HepG2 (cell line): ENCODE measurements around the gene ESR2. TPM values are rescaled to one million over a fixed set of nuclear protein-coding genes. Genes with fewer than 3 reads are reported as not detected.

Experiments used
- DMAP1 ChIP-seq: IDR thresholded peaks from 2 replicates; pipeline ENCODE4 v1.6.1; 2016
- EZH2 ChIP-seq: conservative IDR thresholded peaks from 2 replicates; pipeline ENCODE4 v1.6.1; 2012; ENCODE audit warnings: mild to moderate bottlenecking, low read depth, low read length, moderate library complexity
- HOXA3 ChIP-seq: sonication (generic); formaldehyde crosslinking; IDR thresholded peaks from 2 replicates; pipeline ENCODE4 v1.5.0; 2020; ENCODE audit warnings: missing genetic modification reagents
- NFIB ChIP-seq: sonication (generic); formaldehyde crosslinking; IDR thresholded peaks from 2 replicates; pipeline ENCODE4 v1.9.0; 2021; ENCODE audit warnings: missing genetic modification reagents, mild to moderate bottlenecking, borderline replicate concordance
- NFYC ChIP-seq: IDR thresholded peaks from 2 replicates; pipeline ENCODE4 v1.6.1; 2016; ENCODE audit warnings: missing genetic modification reagents, missing compliant biosample characterization
- RFX1 ChIP-seq: fragments of 450-650 bp; IDR thresholded peaks from 2 replicates; pipeline ENCODE4 v1.6.1; 2017
- SMARCC2 ChIP-seq: fragments of 450-650 bp; IDR thresholded peaks from 2 replicates; pipeline ENCODE4 v1.6.1; 2017; ENCODE audit warnings: antibody characterized with exemption, mild to moderate bottlenecking
- SRY ChIP-seq: sonication (generic); formaldehyde crosslinking; IDR thresholded peaks from 2 replicates; pipeline ENCODE4 v1.8.0; 2022; ENCODE audit warnings: mild to moderate bottlenecking, missing genetic modification reagents
- TAF15 ChIP-seq: fragments of 200-400 bp; formaldehyde crosslinking; IDR thresholded peaks from one replicate; pipeline ENCODE4 v1.6.1; 2018; ENCODE audit warnings: mild to moderate bottlenecking, low read depth, low read length; ENCODE audit not compliant: poor library complexity, severe bottlenecking
- TCF7L2 ChIP-seq: IDR thresholded peaks from 2 replicates; pipeline ENCODE4 v1.6.1; 2011; ENCODE audit warnings: mild to moderate bottlenecking, low read depth, low read length, moderate library complexity
- TP53 ChIP-seq: sonication (generic); formaldehyde crosslinking; conservative IDR thresholded peaks from 2 replicates; pipeline ENCODE4 v1.4.0; 2020; ENCODE audit warnings: missing genetic modification reagents
- ZFY ChIP-seq: sonication (generic); formaldehyde crosslinking; IDR thresholded peaks from 2 replicates; pipeline ENCODE4 v1.4.0; 2020; ENCODE audit warnings: missing genetic modification reagents
- ZNF138 ChIP-seq: sonication (generic); formaldehyde crosslinking; IDR thresholded peaks from 2 replicates; pipeline ENCODE4 v1.5.0; 2020; ENCODE audit warnings: mild to moderate bottlenecking, low read depth, missing genetic modification reagents
- ZNF713 ChIP-seq: sonication (generic); formaldehyde crosslinking; IDR thresholded peaks from 2 replicates; pipeline ENCODE4 v1.4.0; 2020; ENCODE audit warnings: mild to moderate bottlenecking, missing genetic modification reagents
- polyA plus RNA-seq, 8 experiments: library from polyadenylated mRNA; depleted of rRNA in 3 of 8; stranded (reverse) in 7 of 8; unstranded in 1 of 8; fragments of >200 nt; fragmentation: Illumina TruSeq in 4 of 8; extraction: Trizol in 4 of 8; gene quantifications; 2 replicates each; pipeline versions ENCODE4 v1.2.1 to v1.2.3, GENCODE V29; 2011 to 2016; ENCODE audit warnings: low read depth in 4 of 8, missing spikeins in 1 of 8, mixed read lengths in 1 of 8; ENCODE audit not compliant: insufficient read depth in 1 of 8
- total RNA-seq, 5 experiments: library from RNA; depleted of rRNA; stranded (reverse); fragments of >200 nt; fragmentation: Illumina TruSeq; extraction: Trizol; gene quantifications; 2 replicates each; pipeline ENCODE4 v1.2.3, GENCODE V29; 2016; ENCODE audit warnings: low read depth in 1 of 5
- TF ChIP-seq, protein P1 (sequence below), 2 experiments: sonication (generic) in 1 of 2; formaldehyde crosslinking in 1 of 2; IDR thresholded peaks; 2 replicates each; pipeline versions ENCODE4 v1.4.0 to v1.6.1; 2016 to 2020; ENCODE audit warnings: borderline replicate concordance in 1 of 2, low read depth in 1 of 2, mild to moderate bottlenecking in 1 of 2, missing genetic modification reagents in 1 of 2
- TF ChIP-seq, protein P2 (sequence below): sonication (generic); formaldehyde crosslinking; IDR thresholded peaks from 2 replicates; pipeline ENCODE4 v1.4.0; 2020; ENCODE audit warnings: missing genetic modification reagents
- TF ChIP-seq, protein P3 (sequence below), 2 experiments: fragments of 450-650 bp in 1 of 2; sonication (generic) in 1 of 2; formaldehyde crosslinking; IDR thresholded peaks; 2 replicates each; pipeline versions ENCODE4 v1.5.0 to v1.8.0; 2020 to 2022; ENCODE audit warnings: mild to moderate bottlenecking in 1 of 2, missing genetic modification reagents in 1 of 2
- TF ChIP-seq, protein P4 (sequence below): IDR thresholded peaks from 2 replicates; pipeline ENCODE4 v1.6.1; 2016; ENCODE audit warnings: missing compliant biosample characterization, missing genetic modification reagents, borderline replicate concordance
- TF ChIP-seq, protein P5 (sequence below): sonication (generic); formaldehyde crosslinking; IDR thresholded peaks from 2 replicates; pipeline ENCODE4 v1.5.0; 2020; ENCODE audit warnings: missing genetic modification reagents
- TF ChIP-seq, protein P6 (sequence below): sonication (generic); formaldehyde crosslinking; IDR thresholded peaks from 2 replicates; pipeline ENCODE4 v1.8.0; 2022; ENCODE audit warnings: missing genetic modification reagents, mild to moderate bottlenecking, inconsistent platforms, borderline replicate concordance

Gene ESR2
- total and polyA plus RNA-seq, 2 of the 13 experiments (the other 11 are each of a cell fraction or from before 2014, with no cell fraction given): 0.01 to 0.04 TPM

DNA sequence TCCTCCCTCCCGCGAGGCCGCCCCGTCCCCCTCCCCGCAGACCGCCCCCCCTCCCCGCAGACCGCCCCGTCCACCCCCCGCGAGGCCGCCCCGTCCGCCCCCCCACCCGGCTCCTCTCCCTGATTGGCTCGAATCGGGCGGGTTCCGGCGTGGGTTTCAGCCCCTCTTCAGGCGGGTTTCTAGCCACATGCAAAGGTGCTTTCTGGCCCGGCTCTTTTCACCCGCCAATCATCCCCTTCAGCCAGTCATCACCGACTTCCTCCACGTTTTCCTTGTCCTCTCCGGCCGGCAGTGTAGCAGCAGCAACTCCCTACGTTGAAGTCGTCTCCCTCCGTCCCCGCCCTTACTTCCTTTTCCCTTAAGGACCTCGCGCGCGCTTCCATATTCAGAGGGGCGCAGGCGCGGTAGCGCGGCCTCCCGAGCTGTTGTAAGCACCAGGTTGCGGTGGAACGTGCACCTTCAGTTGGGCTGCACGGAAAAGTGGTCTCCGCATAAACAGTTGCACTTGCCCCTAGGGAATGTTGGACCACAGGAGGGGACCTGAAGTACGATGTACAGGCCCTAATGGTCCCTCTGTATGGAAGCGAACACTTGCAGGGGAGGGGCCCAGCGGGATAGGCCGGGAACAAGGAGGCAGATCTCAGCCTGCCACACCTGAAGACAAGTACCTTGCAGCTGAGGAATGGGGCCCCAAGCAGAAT lies 44.6 kb upstream of the ESR2 start (continued):
- TF ChIP-seq, protein P1, sequence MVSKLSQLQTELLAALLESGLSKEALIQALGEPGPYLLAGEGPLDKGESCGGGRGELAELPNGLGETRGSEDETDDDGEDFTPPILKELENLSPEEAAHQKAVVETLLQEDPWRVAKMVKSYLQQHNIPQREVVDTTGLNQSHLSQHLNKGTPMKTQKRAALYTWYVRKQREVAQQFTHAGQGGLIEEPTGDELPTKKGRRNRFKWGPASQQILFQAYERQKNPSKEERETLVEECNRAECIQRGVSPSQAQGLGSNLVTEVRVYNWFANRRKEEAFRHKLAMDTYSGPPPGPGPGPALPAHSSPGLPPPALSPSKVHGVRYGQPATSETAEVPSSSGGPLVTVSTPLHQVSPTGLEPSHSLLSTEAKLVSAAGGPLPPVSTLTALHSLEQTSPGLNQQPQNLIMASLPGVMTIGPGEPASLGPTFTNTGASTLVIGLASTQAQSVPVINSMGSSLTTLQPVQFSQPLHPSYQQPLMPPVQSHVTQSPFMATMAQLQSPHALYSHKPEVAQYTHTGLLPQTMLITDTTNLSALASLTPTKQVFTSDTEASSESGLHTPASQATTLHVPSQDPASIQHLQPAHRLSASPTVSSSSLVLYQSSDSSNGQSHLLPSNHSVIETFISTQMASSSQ (IDR thresholded peaks at IDR 0.05; ENCODE audit: low read depth): no peak
- TF ChIP-seq, protein P1 (CRISPR knock-in tag; IDR thresholded peaks at IDR 0.05; ENCODE audit: borderline replicate concordance): 0 out of 2 replicates have a peak, but pooled peaks have one; percentile 26
- TF ChIP-seq, protein P2, sequence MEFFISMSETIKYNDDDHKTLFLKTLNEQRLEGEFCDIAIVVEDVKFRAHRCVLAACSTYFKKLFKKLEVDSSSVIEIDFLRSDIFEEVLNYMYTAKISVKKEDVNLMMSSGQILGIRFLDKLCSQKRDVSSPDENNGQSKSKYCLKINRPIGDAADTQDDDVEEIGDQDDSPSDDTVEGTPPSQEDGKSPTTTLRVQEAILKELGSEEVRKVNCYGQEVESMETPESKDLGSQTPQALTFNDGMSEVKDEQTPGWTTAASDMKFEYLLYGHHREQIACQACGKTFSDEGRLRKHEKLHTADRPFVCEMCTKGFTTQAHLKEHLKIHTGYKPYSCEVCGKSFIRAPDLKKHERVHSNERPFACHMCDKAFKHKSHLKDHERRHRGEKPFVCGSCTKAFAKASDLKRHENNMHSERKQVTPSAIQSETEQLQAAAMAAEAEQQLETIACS: no peak
- no peak for TF ChIP-seq TCF7L2
- no peak for TF ChIP-seq NFIB
- no peak for TF ChIP-seq SRY
- TF ChIP-seq HOXA3 (CRISPR knock-in tag): peak; percentile 37; the same call in 1 of the 2 replicates
- peak; percentile 82 for TF ChIP-seq ZFY (CRISPR knock-in tag)
- TF ChIP-seq RFX1: no peak
- TF ChIP-seq, protein P3, sequence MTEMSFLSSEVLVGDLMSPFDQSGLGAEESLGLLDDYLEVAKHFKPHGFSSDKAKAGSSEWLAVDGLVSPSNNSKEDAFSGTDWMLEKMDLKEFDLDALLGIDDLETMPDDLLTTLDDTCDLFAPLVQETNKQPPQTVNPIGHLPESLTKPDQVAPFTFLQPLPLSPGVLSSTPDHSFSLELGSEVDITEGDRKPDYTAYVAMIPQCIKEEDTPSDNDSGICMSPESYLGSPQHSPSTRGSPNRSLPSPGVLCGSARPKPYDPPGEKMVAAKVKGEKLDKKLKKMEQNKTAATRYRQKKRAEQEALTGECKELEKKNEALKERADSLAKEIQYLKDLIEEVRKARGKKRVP (CRISPR knock-in tag; IDR thresholded peaks at IDR 0.05): peak in 1 of 2 experiments; percentile 41; a peak in 1 of 4 replicates
- peak; percentile 61; the same call in 1 of the 2 replicates for TF ChIP-seq DMAP1
- no peak for TF ChIP-seq ZNF713 (CRISPR knock-in tag)
- TF ChIP-seq NFYC (CRISPR knock-in tag): peak; percentile 83
- no peak for TF ChIP-seq TAF15
- TF ChIP-seq TP53 (CRISPR knock-in tag): no peak
- no peak for TF ChIP-seq ZNF138 (CRISPR knock-in tag)
- TF ChIP-seq, protein P4, sequence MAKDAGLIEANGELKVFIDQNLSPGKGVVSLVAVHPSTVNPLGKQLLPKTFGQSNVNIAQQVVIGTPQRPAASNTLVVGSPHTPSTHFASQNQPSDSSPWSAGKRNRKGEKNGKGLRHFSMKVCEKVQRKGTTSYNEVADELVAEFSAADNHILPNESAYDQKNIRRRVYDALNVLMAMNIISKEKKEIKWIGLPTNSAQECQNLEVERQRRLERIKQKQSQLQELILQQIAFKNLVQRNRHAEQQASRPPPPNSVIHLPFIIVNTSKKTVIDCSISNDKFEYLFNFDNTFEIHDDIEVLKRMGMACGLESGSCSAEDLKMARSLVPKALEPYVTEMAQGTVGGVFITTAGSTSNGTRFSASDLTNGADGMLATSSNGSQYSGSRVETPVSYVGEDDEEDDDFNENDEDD (CRISPR knock-in tag): peak; percentile 86
- TF ChIP-seq EZH2: no peak
- TF ChIP-seq, protein P5, sequence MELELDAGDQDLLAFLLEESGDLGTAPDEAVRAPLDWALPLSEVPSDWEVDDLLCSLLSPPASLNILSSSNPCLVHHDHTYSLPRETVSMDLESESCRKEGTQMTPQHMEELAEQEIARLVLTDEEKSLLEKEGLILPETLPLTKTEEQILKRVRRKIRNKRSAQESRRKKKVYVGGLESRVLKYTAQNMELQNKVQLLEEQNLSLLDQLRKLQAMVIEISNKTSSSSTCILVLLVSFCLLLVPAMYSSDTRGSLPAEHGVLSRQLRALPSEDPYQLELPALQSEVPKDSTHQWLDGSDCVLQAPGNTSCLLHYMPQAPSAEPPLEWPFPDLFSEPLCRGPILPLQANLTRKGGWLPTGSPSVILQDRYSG: no peak
- TF ChIP-seq SMARCC2: no peak
- TF ChIP-seq, protein P6, sequence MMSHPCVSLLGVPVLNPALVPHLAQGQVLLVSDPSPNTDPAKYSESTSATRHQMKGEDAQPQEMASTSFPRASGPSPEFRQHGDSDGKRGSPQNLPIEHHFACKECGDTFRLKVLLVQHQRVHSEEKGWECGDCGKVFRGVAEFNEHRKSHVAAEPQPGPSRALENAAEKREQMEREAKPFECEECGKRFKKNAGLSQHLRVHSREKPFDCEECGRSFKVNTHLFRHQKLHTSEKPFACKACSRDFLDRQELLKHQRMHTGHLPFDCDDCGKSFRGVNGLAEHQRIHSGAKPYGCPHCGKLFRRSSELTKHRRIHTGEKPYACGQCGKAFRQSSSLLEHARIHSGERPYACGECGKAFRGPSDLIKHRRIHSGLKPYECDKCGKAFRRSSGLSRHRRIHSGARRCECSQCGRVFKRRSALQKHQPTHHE (CRISPR knock-in tag): no peak
